ENCODE data around the gene HSPA4L.
A peak's percentile ranks its signal among the peaks of the same experiment; 100 is the strongest.

GRCh38 chr4:127880763-127881562 is 98.8 kb downstream of the HSPA4L start, which contains the start of gene PLK4:
- TF ChIP-seq SIN3A (IDR thresholded peaks at IDR 0.05; ENCODE audit: borderline replicate concordance, insufficient read depth, low read length) = peak; percentile 59; the same call in 1 of the 2 replicates
- TF ChIP-seq REST (IDR thresholded peaks at IDR 0.05; ENCODE audit: insufficient read depth in 1 of 2, low read depth in 2 of 2, low read length in 2 of 2) = peak in 1 of 2 experiments; percentile 45; a peak in 1 of 4 replicates
- TF ChIP-seq TAF1 (IDR thresholded peaks at IDR 0.05; ENCODE audit: borderline replicate concordance, insufficient read depth, low read length) = peak; percentile 64; the same call in 1 of the 2 replicates
- peak; percentile 76 for TF ChIP-seq POLR2AphosphoS5 (IDR thresholded peaks at IDR 0.05; ENCODE audit: low read depth, low read length)
